Large intestine (tissue), 3 donors: ENCODE measurements around the gene VPREB3. TPM values are rescaled to one million over a fixed set of nuclear protein-coding genes. Genes with fewer than 3 reads are reported as not detected.
A peak's percentile ranks its signal among the peaks of the same experiment; 100 is the strongest.
"Not testable (repeated sequence)": the region's sequence is repeated elsewhere in the genome, so short reads cannot be mapped to it uniquely, and the experiment has no call there.

ENCODE experiments used
- DNase-seq, 2 donors: peaks; one replicate each; pipeline versions ENCODE4 v3.0.0 to v3.0.0-alpha.2; 2013
- H3K27ac ChIP-seq: one replicate; pipeline ENCODE4 v1.5.1; 2013; ENCODE audit warnings: low read length
- H3K27me3 ChIP-seq: 2 replicates; pipeline ENCODE4 v1.6.1; 2013; ENCODE audit warnings: low read length; ENCODE audit not compliant: control insufficient read depth, insufficient read depth
- H3K36me3 ChIP-seq: 2 replicates; pipeline ENCODE4 v1.6.1; 2013; ENCODE audit warnings: low read length; ENCODE audit not compliant: control insufficient read depth, insufficient read depth
- H3K4me1 ChIP-seq: one replicate; pipeline ENCODE4 v1.6.1; 2013; ENCODE audit warnings: low read length; ENCODE audit not compliant: control insufficient read depth, insufficient read depth
- H3K4me3 ChIP-seq: one replicate; pipeline ENCODE4 v1.5.1; 2013; ENCODE audit warnings: low read length
- H3K9me3 ChIP-seq: one replicate; pipeline ENCODE4 v1.6.1; 2013; ENCODE audit warnings: mild to moderate bottlenecking, low read depth, low read length, moderate library complexity; ENCODE audit not compliant: control insufficient read depth
- WGBS: methylation state at CpG from one replicate; pipeline ENCODE4 v1.1.5; 2013; ENCODE audit warnings: low lambda C conversion rate; ENCODE audit not compliant: insufficient coverage; 5-methylcytosine and 5-hydroxymethylcytosine counted together
- polyA plus RNA-seq: library from polyadenylated mRNA; unstranded; fragments of 120-200 nt; gene quantifications from one replicate; pipeline ENCODE4 v1.2.1, GENCODE V29; 2013

VPREB3 gene
- polyA plus RNA-seq, 1 donor: 0.45 TPM

GRCh38 chr22:23742505-23743264 lies 11.5 kb downstream of the VPREB3 start:
- H3K36me3 ChIP-seq: peaks cover 31% of the 10 kb centered on the region
- no peaks in the 10 kb centered on the region for H3K9me3 ChIP-seq
- H3K4me3 ChIP-seq: no peak overlapping the region
- no peaks in the 10 kb centered on the region for H3K27me3 ChIP-seq
- DNase-seq: no peak
- no CpG with 5 or more reads among the region's 7 CpGs for WGBS
- H3K27ac ChIP-seq: no peak overlapping the region
- H3K4me1 ChIP-seq: peaks cover 5% of the 10 kb centered on the region

DNA sequence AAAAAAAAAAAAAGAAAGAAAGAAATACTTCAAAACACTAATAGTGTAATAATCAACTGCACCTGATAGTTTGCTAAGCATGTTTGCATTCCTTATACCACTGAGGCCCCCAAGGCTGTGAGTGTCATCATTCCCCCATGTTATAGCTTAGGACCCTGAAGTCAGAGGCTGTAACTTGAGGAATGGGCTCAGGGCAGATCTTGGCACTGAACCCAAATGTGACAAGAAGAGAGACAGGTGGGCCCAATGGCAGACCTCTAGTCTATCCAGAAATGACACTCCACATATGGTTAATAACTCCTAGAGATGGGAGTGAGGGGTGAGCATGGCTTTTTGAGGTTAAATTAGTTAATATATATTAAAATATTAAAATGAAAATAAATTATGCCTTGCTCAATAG lies 16.5 kb downstream of the VPREB3 start:
- Histone ChIP-seq H3K9me3 (no peaks in the 10 kb centered on the region), H3K27ac (no peak overlapping the region), H3K27me3 (no peaks in the 10 kb centered on the region), H3K36me3 (peaks cover 7% of the 10 kb centered on the region), H3K4me1 (no peaks in the 10 kb centered on the region), H3K4me3 (no peak overlapping the region)
- DNase-seq: no peak

DNA sequence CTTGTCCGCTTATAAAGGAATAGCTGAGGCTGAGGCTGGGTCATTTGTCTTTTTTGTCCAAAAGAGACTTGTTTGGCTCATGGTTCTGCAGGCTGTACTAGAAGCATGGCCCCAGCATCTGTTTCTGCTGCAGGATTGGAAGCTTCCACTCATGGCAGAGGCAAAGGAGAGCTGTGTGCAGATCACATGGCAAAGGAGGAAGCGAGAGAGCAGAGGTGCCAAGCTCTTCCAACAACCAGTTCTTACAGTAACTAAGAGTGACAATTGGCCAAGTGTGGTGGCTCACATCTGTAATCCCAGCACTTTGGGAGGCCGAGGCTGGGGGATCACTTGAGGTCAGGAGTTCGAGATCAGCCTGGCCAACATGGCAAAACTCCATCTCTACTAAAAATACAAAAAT lies 26.1 kb downstream of the VPREB3 start:
- H3K27me3 ChIP-seq, DNase-seq, H3K4me1 ChIP-seq: not testable (repeated sequence)

GRCh38 chr22:23722724-23723123 lies 31.5 kb downstream of the VPREB3 start:
- Histone ChIP-seq H3K4me1 (no peaks in the 10 kb centered on the region), H3K36me3 (no peaks in the 10 kb centered on the region), H3K4me3 (no peak overlapping the region), H3K9me3 (no peaks in the 10 kb centered on the region), H3K27me3 (no peaks in the 10 kb centered on the region), H3K27ac (no peak overlapping the region)
- no peak for DNase-seq
- WGBS: no CpG with 5 or more reads among the region's 2 CpGs

More for the DNA sequence above, 26.1 kb downstream of the VPREB3 start:
- H3K9me3 ChIP-seq, H3K36me3 ChIP-seq, H3K4me3 ChIP-seq, H3K27ac ChIP-seq: not testable (repeated sequence)
- whole genome bisulfite sequencing: no CpG with 5 or more reads among the region's 4 CpGs

GRCh38 chr22:23722160-23722559 lies 32.1 kb downstream of the VPREB3 start:
- WGBS: no CpG with 5 or more reads among the region's 4 CpGs
- peaks cover 3% of the 10 kb centered on the region for H3K4me1 ChIP-seq
- DNase-seq: no peak
- no peaks in the 10 kb centered on the region for H3K36me3 ChIP-seq
- no peak overlapping the region for H3K27ac ChIP-seq
- no peak overlapping the region for H3K4me3 ChIP-seq
- H3K27me3 ChIP-seq: no peaks in the 10 kb centered on the region
- H3K9me3 ChIP-seq: no peaks in the 10 kb centered on the region

DNA sequence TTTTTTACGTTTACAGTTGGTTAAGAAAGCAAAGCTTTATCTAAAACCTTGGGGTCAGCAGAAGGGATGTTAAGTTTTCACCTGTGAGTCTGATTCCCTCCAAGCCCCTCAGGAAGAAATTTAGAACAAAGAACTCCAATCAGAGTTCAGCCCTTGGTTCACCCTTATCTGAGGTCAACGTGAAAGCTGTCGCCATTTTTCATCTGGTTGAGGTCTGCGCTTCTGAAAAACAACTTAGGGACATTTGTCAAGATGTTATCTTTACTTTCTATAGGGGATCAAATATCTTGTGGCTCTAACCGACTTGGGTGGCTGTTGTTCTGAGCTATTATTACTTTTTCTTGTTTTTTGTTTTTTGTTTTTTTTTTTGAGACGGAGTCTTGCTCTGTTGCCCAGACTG lies 33.4 kb downstream of the VPREB3 start:
- WGBS: 88% methylated on average over 2 of the region's 6 CpGs
- DNase-seq: no peak

DNA sequence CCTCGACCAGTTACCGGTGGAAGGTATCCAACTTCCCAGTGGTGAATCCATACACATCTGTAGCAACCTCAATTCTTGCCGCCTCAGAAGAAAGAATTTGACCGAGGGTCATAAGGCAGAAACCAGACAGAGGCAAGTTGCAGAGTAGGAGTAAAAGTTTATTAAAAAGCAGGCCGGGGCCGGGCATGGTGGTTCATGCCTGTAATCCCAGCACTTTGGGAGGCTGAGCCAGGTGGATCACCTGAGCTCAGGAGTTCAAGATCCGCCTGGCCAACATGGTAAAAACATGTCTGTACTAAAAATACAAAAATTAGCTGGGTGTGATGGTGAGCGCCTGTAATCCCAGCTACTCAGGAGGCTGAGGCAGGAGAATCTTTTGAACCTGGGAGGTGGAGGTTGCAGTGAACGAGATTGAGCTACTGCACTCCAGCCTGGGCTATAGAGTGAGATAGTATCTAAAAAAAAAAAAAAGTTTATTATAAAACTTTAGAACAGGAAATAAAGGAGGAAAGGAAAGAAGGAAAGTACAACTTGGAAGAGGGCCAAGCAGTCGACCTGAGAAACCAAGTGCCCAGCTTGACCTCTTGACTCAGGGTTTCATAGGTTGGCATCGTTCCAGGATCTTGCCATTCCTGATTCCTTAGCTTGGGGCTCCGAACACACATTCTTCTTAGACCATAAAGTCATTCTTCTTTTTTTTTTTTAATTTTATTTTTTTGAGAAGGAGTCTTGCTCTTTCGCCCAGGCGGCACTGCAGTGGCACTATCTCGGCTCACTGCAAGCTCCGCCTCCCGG lies 35.7 kb downstream of the VPREB3 start:
- H3K27ac ChIP-seq: no peak overlapping the region
- H3K4me1 ChIP-seq: peaks cover 7% of the 10 kb centered on the region
- H3K4me3 ChIP-seq: no peak overlapping the region
- 90% methylated on average over 3 of the region's 17 CpGs for WGBS
- H3K27me3 ChIP-seq: no peaks in the 10 kb centered on the region
- H3K36me3 ChIP-seq: peaks cover 11% of the 10 kb centered on the region
- no peaks in the 10 kb centered on the region for H3K9me3 ChIP-seq
- DNase-seq: no peak

More for the DNA sequence above, 33.4 kb downstream of the VPREB3 start:
- Histone ChIP-seq H3K4me3 (no peak overlapping the region), H3K9me3 (no peaks in the 10 kb centered on the region), H3K27me3 (no peaks in the 10 kb centered on the region), H3K4me1 (peaks cover 6% of the 10 kb centered on the region), H3K27ac (no peak overlapping the region), H3K36me3 (no peaks in the 10 kb centered on the region)

DNA sequence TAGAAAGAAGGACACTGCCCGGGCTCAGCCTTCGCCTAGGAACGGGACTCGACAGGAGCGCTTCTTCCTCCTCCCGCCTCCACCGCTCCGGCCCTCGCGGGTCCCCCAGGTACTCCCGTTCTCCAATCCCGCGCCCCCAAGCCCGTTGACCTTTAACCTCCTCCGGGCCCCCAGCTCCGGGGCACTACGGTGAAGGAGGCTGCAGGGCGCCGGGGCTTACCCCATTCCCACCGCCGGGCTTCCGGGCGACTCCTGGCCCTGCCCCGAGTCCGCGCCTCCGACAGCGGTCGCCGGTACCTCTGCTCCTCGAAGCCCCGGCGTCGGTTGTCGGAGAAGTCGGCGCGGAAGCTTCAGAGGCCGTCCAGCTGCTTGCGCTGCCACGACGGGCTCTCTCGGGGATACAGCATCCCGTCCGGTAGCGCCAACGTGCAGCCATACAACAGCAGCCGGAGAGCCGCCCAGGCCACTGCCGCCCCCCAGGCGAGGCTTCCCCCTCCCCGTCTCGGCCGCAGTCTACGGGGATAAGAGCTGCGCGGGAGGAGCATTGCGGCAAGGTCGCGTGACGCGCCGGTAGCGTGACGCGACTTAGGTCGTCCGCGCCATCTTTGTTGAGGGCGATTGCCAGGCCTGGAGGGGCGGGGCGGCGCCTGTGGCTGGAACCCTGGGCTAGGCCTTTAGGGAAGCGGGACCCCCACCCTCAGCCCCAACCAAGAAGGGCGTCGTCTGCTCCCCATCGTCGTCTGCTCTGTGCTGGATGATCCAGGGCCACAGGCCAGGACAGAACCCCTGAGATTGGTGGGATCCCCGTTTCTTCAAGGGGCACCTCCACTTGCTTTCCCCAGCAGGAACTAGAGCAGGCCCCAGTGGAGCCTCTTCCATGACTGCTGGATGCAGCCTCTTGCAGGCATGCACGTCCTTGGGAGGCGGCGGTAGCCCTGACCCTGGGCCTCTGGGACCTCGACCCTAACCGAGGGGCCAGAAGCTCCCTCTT lies 37.1 kb downstream of the VPREB3 start:
- Histone ChIP-seq H3K27ac (peak overlapping the region; percentile 47), H3K4me1 (peaks cover 7% of the 10 kb centered on the region), H3K27me3 (no peaks in the 10 kb centered on the region), H3K4me3 (peak overlapping the region; percentile 74), H3K9me3 (no peaks in the 10 kb centered on the region), H3K36me3 (peaks cover 22% of the 10 kb centered on the region)
- DNase-seq: peak; percentile 81 to 91
- no CpG with 5 or more reads among the region's 84 CpGs for WGBS

- no peak for DNase-seq
- WGBS: 90% methylated on average over 4 of the region's 18 CpGs
- H3K36me3 ChIP-seq: peaks cover 32% of the 10 kb centered on the region
- H3K4me1 ChIP-seq: peaks cover 7% of the 10 kb centered on the region
- H3K9me3 ChIP-seq: no peaks in the 10 kb centered on the region
- no peak overlapping the region for H3K27ac ChIP-seq
- H3K27me3 ChIP-seq: no peaks in the 10 kb centered on the region
- H3K4me3 ChIP-seq: peak overlapping the region; percentile 74
These were observed 38.3 kb downstream of the VPREB3 start for GRCh38 chr22:23715806-23716375.
